K562 (cell line): ENCODE results near the gene DOCK1. TPM values are rescaled to one million over a fixed set of nuclear protein-coding genes. Genes with fewer than 3 reads are reported as not detected.

Source experiments
- ATAC-seq: fragments of 200-7000 bp; cut with Tn5 transposase; 3 replicates; pipeline ENCODE4 v1.9.1; 2020; ENCODE audit warnings: moderate library complexity
- BruUV-seq: library from RNA; stranded (reverse); fragments of 400-500 nt; replicated peaks from 2 replicates; lab custom pipeline; 2021; lab: Mats Ljungman, UMichigan
- CTCF ChIA-PET: fragments of 300-600 bp; formaldehyde crosslinking; extraction: SDS; loops from one replicate; lab custom pipeline; 2021; ENCODE audit warnings: low intra/inter-chr PET ratio; lab: Yijun Ruan, JAX
- POLR2A ChIA-PET: fragments of 300-600, 350-650 bp; sonication (Branson Sonifier 250); formaldehyde crosslinking; extraction: SDS; loops from one replicate; lab custom pipeline; 2021; ENCODE audit warnings: antibody characterized with exemption, inconsistent platforms; lab: Yijun Ruan, JAX
- DNase-seq, 4 experiments: peaks; one replicate each; pipeline versions ENCODE4 v3.0.0 to v3.0.0-alpha.2; 2011 to 2018; ENCODE audit warnings: low spot score in 3 of 4, mixed read lengths in 3 of 4; ENCODE audit errors: extremely low read depth in 1 of 4
- FAIRE-seq: peaks from 2 replicates; lab custom pipeline; 2011; peaks lifted over from hg19 to GRCh38; lab: Jason Lieb, UNC
- H2AFZ ChIP-seq: 2 replicates; pipeline ENCODE4 v1.6.0; 2011; ENCODE audit warnings: low read depth, low read length, control low read depth, inconsistent platforms
- H3K27ac ChIP-seq: fragments of 200-600 bp; 3 replicates; pipeline ENCODE4 v1.8.0; 2011; ENCODE audit warnings: low read depth, mild to moderate bottlenecking, control low read depth, inconsistent platforms, low read length, moderate library complexity, mixed read lengths; ENCODE audit errors: extremely low read depth
- H3K27me3 ChIP-seq, 2 experiments: fragments of 300-600 bp in 1 of 2; 2 replicates in 1 of 2; 3 replicates in 1 of 2; pipeline versions ENCODE4 v1.6.0 to v1.8.0; 2011; ENCODE audit warnings: inconsistent platforms in 2 of 2, low read length in 2 of 2, mild to moderate bottlenecking in 1 of 2, mixed read lengths in 1 of 2, moderate library complexity in 1 of 2; ENCODE audit not compliant: control insufficient read depth in 2 of 2, insufficient read depth in 2 of 2
- H3K36me3 ChIP-seq: fragments of 300-600 bp; 3 replicates; pipeline ENCODE4 v1.8.0; 2011; ENCODE audit warnings: mild to moderate bottlenecking, low read length, inconsistent platforms; ENCODE audit not compliant: control insufficient read depth, insufficient read depth
- H3K4me1 ChIP-seq, 2 experiments: fragments of 200-600 bp in 1 of 2; replicated peaks in 1 of 2; 2 replicates in 1 of 2; 3 replicates in 1 of 2; pipeline versions ENCODE4 v1.5.1 to v1.8.0; 2011; ENCODE audit warnings: inconsistent platforms in 2 of 2, low read length in 2 of 2, mild to moderate bottlenecking in 1 of 2, mixed read lengths in 1 of 2, moderate library complexity in 1 of 2; ENCODE audit not compliant: control insufficient read depth in 2 of 2, insufficient read depth in 2 of 2
- H3K4me2 ChIP-seq: 2 replicates; pipeline ENCODE4 v1.6.1; 2011; ENCODE audit warnings: low read length, control low read depth, inconsistent platforms, mixed read lengths; ENCODE audit not compliant: insufficient read depth
- H3K4me3 ChIP-seq: fragments of 200-600 bp; sonication (generic), shearing (Covaris generic); 2 replicates; pipeline ENCODE4 v1.5.1; 2016; ENCODE audit warnings: control low read depth, inconsistent platforms
- H3K79me2 ChIP-seq: fragments of 200-600 bp; 3 replicates; pipeline ENCODE4 v1.8.0; 2011; ENCODE audit warnings: low read length, inconsistent platforms; ENCODE audit not compliant: control insufficient read depth, insufficient read depth
- H3K9ac ChIP-seq, 2 experiments: 2 replicates each; pipeline versions ENCODE4 v1.6.0 to v1.6.1; 2011; ENCODE audit warnings: low read depth in 2 of 2, low read length in 2 of 2, control low read depth in 1 of 2, inconsistent platforms in 1 of 2, mild to moderate bottlenecking in 1 of 2, mixed read lengths in 1 of 2; ENCODE audit not compliant: insufficient read depth in 1 of 2
- H3K9me1 ChIP-seq: one replicate; pipeline ENCODE4 v1.6.0; 2011; ENCODE audit warnings: inconsistent platforms, mild to moderate bottlenecking, low read length, moderate library complexity; ENCODE audit not compliant: control insufficient read depth, insufficient read depth
- H3K9me3 ChIP-seq: replicated peaks from 2 replicates; pipeline ENCODE4 v1.5.1; 2011; ENCODE audit warnings: low read depth, low read length, inconsistent platforms; ENCODE audit not compliant: control insufficient read depth, insufficient read depth
- H4K20me1 ChIP-seq: replicated peaks from 2 replicates; pipeline ENCODE4 v1.6.1; 2011; ENCODE audit warnings: low read length, inconsistent platforms, mixed read lengths; ENCODE audit not compliant: control insufficient read depth, insufficient read depth
- ATF1 ChIP-seq, 2 experiments: fragments of 450-650 bp in 1 of 2; IDR thresholded peaks; 2 replicates each; pipeline ENCODE4 v1.6.1; 2016; ENCODE audit warnings: missing compliant biosample characterization in 1 of 2, missing genetic modification characterization in 1 of 2
- CREM ChIP-seq: IDR thresholded peaks from 2 replicates; pipeline ENCODE4 v1.6.1; 2014; ENCODE audit warnings: antibody characterized with exemption, low read depth
- FOXP1 ChIP-seq: sonication (generic); formaldehyde crosslinking; IDR thresholded peaks from 2 replicates; pipeline ENCODE4 v1.8.0; 2022; ENCODE audit warnings: mild to moderate bottlenecking, missing genetic modification reagents
- IFI16 ChIP-seq: fragments of 250-450 bp; sonication (Bioruptor Pico); IDR thresholded peaks from 2 replicates; pipeline ENCODE4 v2.1.2; 2022; ENCODE audit warnings: mild to moderate bottlenecking, inconsistent platforms
- KAT2B ChIP-seq: IDR thresholded peaks from one replicate; pipeline ENCODE4 v1.6.1; 2012; ENCODE audit warnings: low read depth, mild to moderate bottlenecking, control low read depth, inconsistent platforms, low read length, moderate library complexity
- MCM2 ChIP-seq: fragments of 450-650 bp; IDR thresholded peaks from 2 replicates; pipeline ENCODE4 v1.6.1; 2017; ENCODE audit warnings: low read depth, mild to moderate bottlenecking
- POLR2H ChIP-seq: IDR thresholded peaks from 2 replicates; pipeline ENCODE4 v1.6.1; 2016; ENCODE audit warnings: missing genetic modification characterization, low read depth, mild to moderate bottlenecking, control low read depth, missing compliant biosample characterization, moderate library complexity
- SAFB ChIP-seq: fragments of 200-400 bp; formaldehyde crosslinking; IDR thresholded peaks from 2 replicates; pipeline ENCODE4 v1.6.1; 2017; ENCODE audit warnings: low read depth, low read length, borderline replicate concordance
- STAG1 ChIP-seq: sonication (generic); formaldehyde crosslinking; IDR thresholded peaks from 2 replicates; pipeline ENCODE4 v1.5.0; 2020; ENCODE audit warnings: missing genetic modification reagents, borderline replicate concordance
- ZNF12 ChIP-seq: sonication (generic); formaldehyde crosslinking; IDR thresholded peaks from 2 replicates; pipeline ENCODE4 v1.4.0; 2020; ENCODE audit warnings: mild to moderate bottlenecking, missing genetic modification reagents
- ZNF551 ChIP-seq: fragments of 250-450 bp; sonication (Bioruptor Pico); IDR thresholded peaks from 2 replicates; pipeline ENCODE4 v1.5.0; 2021; ENCODE audit warnings: mild to moderate bottlenecking, moderate library complexity
- ZNF644 ChIP-seq: fragments of 200-800 bp; sonication (Bioruptor generic); IDR thresholded peaks from 2 replicates; pipeline ENCODE4 v1.6.1; 2016; ENCODE audit warnings: low read depth, missing genetic modification characterization, missing compliant biosample characterization
- WGBS: fragments of 100-300 bp; shearing (Covaris generic); methylation state at CpG from one replicate; pipeline ENCODE4 v1.1.6; 2016; ENCODE audit warnings: low coverage, mixed read lengths; ENCODE audit not compliant: insufficient coverage; ENCODE audit errors: missing lambda C conversion rate; 5-methylcytosine and 5-hydroxymethylcytosine counted together
- in situ Hi-C: fragments of 300-500 bp; cut with MboI; formaldehyde crosslinking; loops from 4 replicates; pipeline ENCODE4 v1.15.0; 2018; ENCODE audit warnings: inconsistent platforms, mixed read lengths
- intact Hi-C: fragments of 100-400 bp; cut with micrococcal nuclease; formaldehyde crosslinking; loops from 2 replicates; pipeline ENCODE4 v1.14.2; 2022
- polyA plus RNA-seq, 8 experiments: library from polyadenylated mRNA; depleted of rRNA in 4 of 8; stranded (reverse) in 5 of 8; unstranded in 3 of 8; fragments of >200 nt; fragmentation: Nextera tagmentation in 2 of 8; fragmentation: Illumina TruSeq in 1 of 8; extraction: Ambion mirVana in 2 of 8; extraction: Trizol in 1 of 8; gene quantifications; 2 replicates each; pipeline versions ENCODE4 v1.2.1 to v1.2.3, GENCODE V29; 2011 to 2014; ENCODE audit warnings: inconsistent platforms in 1 of 8, missing spikeins in 1 of 8
- total RNA-seq, 7 experiments: library from RNA; depleted of rRNA in 6 of 7; stranded (reverse); fragments of >200 nt in 6 of 7; fragmentation: Illumina TruSeq in 2 of 7; extraction: Trizol in 2 of 7; gene quantifications; 2 replicates each; pipeline versions ENCODE4 v1.2.1 to v1.2.3, GENCODE V29; 2011 to 2021; ENCODE audit warnings: low replicate concordance in 1 of 7

Gene DOCK1
- total and polyA plus RNA-seq, 9 of the 15 experiments (the other 6 are each of a cell fraction or from before 2014, with no cell fraction given), result 0.31 TPM; not detected in 8

DNA sequence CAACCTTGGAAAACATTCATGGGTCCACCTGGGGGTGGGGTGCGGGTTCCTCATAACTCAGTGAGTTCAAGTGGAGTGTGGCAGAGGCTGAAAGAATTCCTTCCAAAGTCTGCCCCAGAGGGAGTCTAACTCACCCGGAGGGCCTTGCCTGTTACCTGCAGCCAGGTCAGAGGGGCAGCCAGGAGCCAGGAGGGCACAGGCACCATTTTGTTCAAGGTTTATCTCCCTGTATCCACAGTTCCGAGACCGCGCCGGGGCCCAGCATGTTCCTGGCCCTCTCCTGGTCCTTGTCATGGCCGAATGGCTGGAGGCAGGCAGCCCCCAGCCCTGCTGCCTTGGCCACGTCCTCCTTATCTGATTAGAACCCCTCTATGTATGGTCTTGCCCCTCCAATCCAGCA is 11.4 kb upstream of the DOCK1 start (continued):
- TF ChIP-seq STAG1 (CRISPR knock-in tag), result no peak
- no peak for TF ChIP-seq CREM
- TF ChIP-seq ZNF644 (tag), result no peak
- TF ChIP-seq ZNF12, result no peak
- TF ChIP-seq MCM2, result no peak
- TF ChIP-seq FOXP1, result no peak
- TF ChIP-seq ZNF551 (CRISPR knock-in tag), result no peak

DNA sequence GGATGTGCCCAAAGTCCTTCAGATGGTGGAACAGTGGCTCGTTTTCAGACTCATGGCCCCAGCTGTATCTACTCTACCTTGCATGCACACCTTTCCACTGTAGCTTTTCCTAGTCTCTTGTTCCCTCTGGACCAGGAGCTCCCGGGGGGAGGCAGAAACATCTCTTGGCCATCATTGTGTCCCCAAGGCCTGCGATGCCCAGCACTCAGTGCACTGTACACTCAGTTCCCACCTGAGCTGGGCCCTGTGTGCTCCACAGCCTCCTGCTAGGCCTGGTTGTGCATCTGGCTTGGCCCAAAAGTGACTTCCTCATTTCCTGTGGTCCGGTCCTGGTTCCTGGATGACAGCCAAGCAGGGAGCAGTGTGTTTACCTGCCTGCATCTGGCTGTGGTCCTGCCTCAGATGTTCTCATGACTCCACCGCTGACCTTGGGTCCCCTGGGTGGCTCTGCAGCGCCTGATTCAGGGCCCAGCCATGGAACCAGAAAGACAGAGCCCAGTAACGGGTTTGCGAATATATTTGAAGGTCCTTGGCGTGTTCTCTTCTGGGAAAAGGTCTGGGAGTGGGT is 9.9 kb upstream of the DOCK1 start:
- WGBS, result 0% methylated on average over 5 of the region's 9 CpGs
- TF ChIP-seq ATF1 (CRISPR knock-in tag; IDR thresholded peaks at IDR 0.05) (no peak), ATF1 (tag; IDR thresholded peaks at IDR 0.05) (no peak), POLR2H (tag) (no peak), KAT2B (no peak), IFI16 (CRISPR knock-in tag) (no peak), SAFB (no peak)
- TF ChIP-seq, all 486 proteins: peak for 0
- in situ Hi-C loops, result no loop called here

More for the DNA sequence above, 9.9 kb upstream of the DOCK1 start:
- Histone ChIP-seq H3K36me3 (no peaks in the 10 kb centered on the region), H3K4me1 (no peaks in the 10 kb centered on the region), H3K9me1 (no peaks in the 10 kb centered on the region), H3K79me2 (no peaks in the 10 kb centered on the region), H4K20me1 (no peaks in the 10 kb centered on the region), H2AFZ (no peak overlapping the region), H3K4me3 (no peak overlapping the region), H3K27ac (no peak overlapping the region), H3K4me2 (no peak overlapping the region), H3K9me3 (no peaks in the 10 kb centered on the region), H3K9ac (no peak overlapping the region), H3K27me3 (no peaks in the 10 kb centered on the region)
- DNase-seq, result no peak
- ChIA-PET CTCF (no interaction called here), POLR2A (interaction anchor here (0.5 kb wide), 1 partner anchor 85 kb away, joined by 3 read pairs; no protein-coding TSS in a partner anchor)
- FAIRE-seq, result no peak
- ATAC-seq, result no peak
- no TSS peak for BruUV-seq
- intact Hi-C loops, result no loop called here
